HEK293 (cell line): ENCODE data around the gene ARPC1B.

Experiments used
- CTCF ChIA-PET: fragments of 350-600 bp; formaldehyde crosslinking; extraction: SDS; loops from one replicate; lab custom pipeline; 2021; ENCODE audit warnings: antibody characterized with exemption; lab: Yijun Ruan, JAX
- POLR2A ChIA-PET: fragments of 300-600 bp; formaldehyde crosslinking; extraction: SDS; loops from one replicate; lab custom pipeline; 2020; ENCODE audit warnings: antibody characterized with exemption, inconsistent platforms; lab: Yijun Ruan, JAX
- H3K27ac ChIP-seq: fragments of 200-500 bp; sonication (Bioruptor generic); 2 replicates; pipeline ENCODE4 v1.5.1; 2014; ENCODE audit warnings: low read depth, low read length, control low read depth, inconsistent platforms; ENCODE audit errors: extremely low read depth
- H3K36me3 ChIP-seq, 2 experiments: fragments of 200-500 bp in 1 of 2; sonication (Bioruptor generic) in 1 of 2; 1 replicate in 1 of 2; 2 replicates in 1 of 2; pipeline ENCODE4 v1.5.1; 2014 to 2017; ENCODE audit warnings: inconsistent platforms in 2 of 2, low read length in 2 of 2; ENCODE audit not compliant: control insufficient read depth in 2 of 2, insufficient read depth in 1 of 2
- H3K4me1 ChIP-seq: fragments of 200-500 bp; sonication (Bioruptor generic); 2 replicates; pipeline ENCODE4 v1.5.1; 2014; ENCODE audit warnings: mild to moderate bottlenecking, low read length, inconsistent platforms; ENCODE audit not compliant: control insufficient read depth, insufficient read depth
- H3K4me3 ChIP-seq: 2 replicates; pipeline ENCODE4 v1.5.1; 2011; ENCODE audit warnings: low read depth, mild to moderate bottlenecking, control low read depth, low read length, moderate library complexity
- H3K9me3 ChIP-seq: fragments of 200-500 bp; sonication (Bioruptor generic); 2 replicates; pipeline ENCODE4 v1.5.1; 2014; ENCODE audit warnings: low read depth, low read length, inconsistent platforms; ENCODE audit not compliant: control insufficient read depth, insufficient read depth
- GLI4 ChIP-seq: fragments of 450-650 bp; formaldehyde crosslinking; IDR thresholded peaks from 2 replicates; pipeline ENCODE4 v1.5.1; 2016; ENCODE audit warnings: missing biosample characterization, missing genetic modification characterization
- GLIS1 ChIP-seq: fragments of 450-650 bp; formaldehyde crosslinking; IDR thresholded peaks from 2 replicates; pipeline ENCODE4 v1.5.1; 2016; ENCODE audit warnings: missing biosample characterization, missing genetic modification characterization
- KLF1 ChIP-seq: fragments of 450-650 bp; formaldehyde crosslinking; IDR thresholded peaks from 2 replicates; pipeline ENCODE4 v1.5.1; 2016; ENCODE audit warnings: missing biosample characterization, missing genetic modification characterization
- KLF10 ChIP-seq: fragments of 450-650 bp; IDR thresholded peaks from 2 replicates; pipeline ENCODE4 v1.5.1; 2018; ENCODE audit warnings: missing biosample characterization, mild to moderate bottlenecking, missing genetic modification characterization
- MEIS1 ChIP-seq: sonication (generic); formaldehyde crosslinking; IDR thresholded peaks from 2 replicates; pipeline ENCODE4 v1.8.1; 2022; ENCODE audit warnings: missing genetic modification reagents, mild to moderate bottlenecking, borderline replicate concordance
- SCRT2 ChIP-seq: fragments of 450-650 bp; formaldehyde crosslinking; IDR thresholded peaks from 2 replicates; pipeline ENCODE4 v1.5.1; 2016; ENCODE audit warnings: missing biosample characterization, missing genetic modification characterization
- SP3 ChIP-seq: fragments of 450-650 bp; formaldehyde crosslinking; IDR thresholded peaks from 2 replicates; pipeline ENCODE4 v1.5.1; 2016; ENCODE audit warnings: missing biosample characterization, missing genetic modification characterization
- WT1 ChIP-seq: fragments of 450-650 bp; formaldehyde crosslinking; IDR thresholded peaks from 2 replicates; pipeline ENCODE4 v1.5.1; 2016; ENCODE audit warnings: missing biosample characterization, missing genetic modification characterization
- ZBTB10 ChIP-seq: fragments of 450-650 bp; formaldehyde crosslinking; IDR thresholded peaks from 2 replicates; pipeline ENCODE4 v1.5.1; 2016; ENCODE audit warnings: missing biosample characterization, missing genetic modification characterization
- ZNF133 ChIP-seq: fragments of 450-650 bp; formaldehyde crosslinking; IDR thresholded peaks from 2 replicates; pipeline ENCODE4 v1.5.1; 2016; ENCODE audit warnings: missing biosample characterization, missing genetic modification characterization
- ZNF146 ChIP-seq: fragments of 450-650 bp; formaldehyde crosslinking; IDR thresholded peaks from 2 replicates; pipeline ENCODE4 v1.5.1; 2016; ENCODE audit warnings: missing biosample characterization, missing genetic modification characterization
- ZNF175 ChIP-seq: fragments of 450-650 bp; formaldehyde crosslinking; IDR thresholded peaks from 2 replicates; pipeline ENCODE4 v1.5.1; 2016; ENCODE audit warnings: missing biosample characterization, missing genetic modification characterization
- ZNF24 ChIP-seq: fragments of 450-650 bp; formaldehyde crosslinking; IDR thresholded peaks from 2 replicates; pipeline ENCODE4 v1.5.1; 2016; ENCODE audit warnings: missing biosample characterization, missing genetic modification characterization
- ZNF341 ChIP-seq: fragments of 450-650 bp; formaldehyde crosslinking; IDR thresholded peaks from 2 replicates; pipeline ENCODE4; 2016; ENCODE audit warnings: low read depth, missing biosample characterization, missing genetic modification characterization
- ZNF513 ChIP-seq: fragments of 450-650 bp; IDR thresholded peaks from 2 replicates; pipeline ENCODE4 v1.5.1; 2018; ENCODE audit warnings: missing biosample characterization, missing genetic modification characterization
- ZNF514 ChIP-seq: fragments of 450-650 bp; formaldehyde crosslinking; IDR thresholded peaks from 2 replicates; pipeline ENCODE4 v1.5.1; 2016; ENCODE audit warnings: missing biosample characterization, missing genetic modification characterization
- ZNF555 ChIP-seq: fragments of 450-650 bp; formaldehyde crosslinking; conservative IDR thresholded peaks from 2 replicates; pipeline ENCODE4 v1.5.1; 2017; ENCODE audit warnings: missing biosample characterization, mild to moderate bottlenecking, missing genetic modification characterization, inconsistent platforms
- ZNF600 ChIP-seq: fragments of 450-650 bp; formaldehyde crosslinking; IDR thresholded peaks from 2 replicates; pipeline ENCODE4 v1.5.1; 2016; ENCODE audit warnings: missing biosample characterization, missing genetic modification characterization
- ZNF654 ChIP-seq: fragments of 450-650 bp; formaldehyde crosslinking; IDR thresholded peaks from 2 replicates; pipeline ENCODE4 v1.5.1; 2016; ENCODE audit warnings: low read depth, missing biosample characterization, missing genetic modification characterization
- ZSCAN18 ChIP-seq: fragments of 450-650 bp; formaldehyde crosslinking; IDR thresholded peaks from 2 replicates; pipeline ENCODE4 v1.5.1; 2016; ENCODE audit warnings: missing biosample characterization, missing genetic modification characterization
- ZSCAN4 ChIP-seq: fragments of 450-650 bp; formaldehyde crosslinking; IDR thresholded peaks from 2 replicates; pipeline ENCODE4 v1.5.1; 2017; ENCODE audit warnings: missing biosample characterization, missing genetic modification characterization

ARPC1B gene

GRCh38 chr7:99409192-99409572 lies 34.7 kb downstream of the ARPC1B start (continued):
- TF ChIP-seq ZNF133 (tag by site-specific recombination) = no peak
- TF ChIP-seq ZNF341 (tag by site-specific recombination) = no peak
- no peak for TF ChIP-seq ZSCAN18 (tag by site-specific recombination)
- no peak for TF ChIP-seq ZNF175
- no peak for TF ChIP-seq ZNF654 (tag by site-specific recombination)
- TF ChIP-seq ZNF555 (tag by site-specific recombination) = no peak
- no peak for TF ChIP-seq ZNF514
- TF ChIP-seq ZNF513 (tag by site-specific recombination) = no peak
- no peak for TF ChIP-seq ZNF24 (tag by site-specific recombination)
- TF ChIP-seq KLF1 (tag by site-specific recombination) = no peak
- TF ChIP-seq GLIS1 = no peak
- no peak for TF ChIP-seq ZBTB10 (tag by site-specific recombination)
- no peak for TF ChIP-seq SCRT2 (tag by site-specific recombination)
- no peak for TF ChIP-seq ZNF146 (tag by site-specific recombination)
- no peak for TF ChIP-seq GLI4 (tag by site-specific recombination)
- TF ChIP-seq WT1 (tag by site-specific recombination) = 0 out of 2 replicates have a peak, but pooled peaks have one; percentile 13
- TF ChIP-seq ZSCAN4 (tag by site-specific recombination) = no peak

- no peaks in the 10 kb centered on the region for H3K9me3 ChIP-seq
- ChIA-PET CTCF (interaction anchor here (0.6 to 1.0 kb wide), 2 partner anchors 11 to 326 kb away, joined by 3 read pairs; no protein-coding TSS in a partner anchor), POLR2A (interaction anchor here (0.5 to 3.3 kb wide), 5 partner anchors 8 to 84 kb away, joined by 3 to 36 read pairs (median 9); partner anchors contain the start of genes ARPC1A, CPSF4 and PTCD1)
- peaks cover 41 to 52% of the 10 kb centered on the region in 2 experiments for H3K36me3 ChIP-seq
- H3K27ac ChIP-seq = no peak overlapping the region
- peak overlapping the region; percentile 92 for H3K4me3 ChIP-seq
- H3K4me1 ChIP-seq = peaks cover 2% of the 10 kb centered on the region; the same call in 1 of the 2 replicates
- TF ChIP-seq KLF10 (tag by site-specific recombination) = 0 out of 2 replicates have a peak, but pooled peaks have one; percentile 35
- TF ChIP-seq ZNF24 (tag by site-specific recombination) = no peak
- no peak for TF ChIP-seq MEIS1 (CRISPR knock-in tag)
- no peak for TF ChIP-seq SP3 (tag by site-specific recombination)
- TF ChIP-seq WT1 (tag by site-specific recombination) = no peak
- TF ChIP-seq ZNF600 (tag by site-specific recombination) = no peak
These were observed 35.3 kb downstream of the ARPC1B start for GRCh38 chr7:99409806-99410205.
